Activated CD4-positive, alpha-beta T cell treated with anti-CD3 and anti-CD28 coated beads for 1 hour (primary cell): Measurements from ENCODE around the gene NOS1AP.
"Not testable (repeated sequence)": the region's sequence is repeated elsewhere in the genome, so short reads cannot be mapped to it uniquely, and the experiment has no call there.

ENCODE experiments used
- DNase-seq: peaks from one replicate; pipeline ENCODE4 v3.0.0-alpha.2; 2020

NOS1AP gene

GRCh38 chr1:162069334-162070093 lies at the start of gene NOS1AP:
TSS of gene NOS1AP (plus strand) at chr1:162069691. CDS start at chr1:162070178, 487 bp downstream.
- peak; percentile 65 for DNase-seq

DNA sequence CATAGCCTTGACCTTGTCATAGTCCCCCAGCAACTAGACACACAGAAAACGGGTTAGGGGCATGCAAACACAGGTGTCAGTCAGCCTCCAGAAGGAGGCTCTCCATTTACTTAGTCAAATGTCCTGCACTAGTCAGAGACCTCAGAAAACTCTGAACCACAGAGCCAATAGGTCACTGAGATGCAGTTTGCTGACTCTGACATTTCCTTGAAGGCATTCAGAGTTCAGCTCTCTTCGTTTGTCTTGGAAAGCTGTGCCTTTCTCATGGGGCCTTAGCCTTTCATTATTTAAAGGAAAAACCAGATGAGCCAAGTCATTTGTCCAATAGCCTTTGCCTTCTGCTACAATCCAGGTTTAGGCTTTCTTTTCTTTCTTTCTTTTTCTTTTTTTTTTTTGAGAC lies 49.3 kb upstream of the NOS1AP start:
- no peak for DNase-seq

DNA sequence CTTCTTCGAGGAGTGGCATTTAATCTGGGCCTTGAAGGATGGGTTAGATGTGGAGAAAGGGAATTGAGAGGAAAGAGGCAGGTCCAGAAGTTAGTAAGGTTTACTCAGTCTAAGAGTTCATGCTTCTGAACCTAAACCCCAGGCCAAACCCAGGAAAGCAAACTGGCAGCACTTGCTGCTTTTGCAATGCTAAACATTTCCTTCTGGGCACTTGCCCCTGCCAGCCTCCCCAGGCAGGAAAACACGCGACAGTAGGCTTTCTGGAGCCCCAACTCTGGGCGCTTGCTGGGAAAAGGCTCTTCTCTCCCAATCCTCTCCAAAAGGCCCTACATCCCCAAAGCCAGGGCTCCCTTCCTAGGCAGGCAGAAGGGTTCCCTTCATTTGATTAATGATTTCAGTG lies 48.4 kb upstream of the NOS1AP start:
- DNase-seq: no peak

DNA sequence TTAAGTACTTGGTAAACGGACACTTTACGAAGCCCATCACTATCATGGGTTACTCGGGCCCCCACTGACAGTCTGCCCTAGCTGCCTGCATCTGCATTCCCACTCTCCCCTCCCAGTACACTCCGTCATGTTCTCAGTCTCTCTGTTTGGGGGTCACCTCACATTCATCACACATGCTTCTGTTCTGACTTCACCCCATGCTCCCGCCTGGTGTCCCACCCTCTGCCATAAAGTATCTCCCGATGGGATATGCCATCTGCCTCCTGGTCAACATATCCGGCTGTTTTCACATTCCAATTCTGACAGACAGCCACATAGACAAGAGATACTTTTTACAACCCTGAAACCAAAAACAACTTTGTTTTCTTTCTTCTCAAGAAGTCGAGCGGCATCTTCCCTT lies 46.9 kb upstream of the NOS1AP start:
- no peak for DNase-seq

GRCh38 chr1:162023181-162023546 lies 46.3 kb upstream of the NOS1AP start:
- DNase-seq: no peak

DNA sequence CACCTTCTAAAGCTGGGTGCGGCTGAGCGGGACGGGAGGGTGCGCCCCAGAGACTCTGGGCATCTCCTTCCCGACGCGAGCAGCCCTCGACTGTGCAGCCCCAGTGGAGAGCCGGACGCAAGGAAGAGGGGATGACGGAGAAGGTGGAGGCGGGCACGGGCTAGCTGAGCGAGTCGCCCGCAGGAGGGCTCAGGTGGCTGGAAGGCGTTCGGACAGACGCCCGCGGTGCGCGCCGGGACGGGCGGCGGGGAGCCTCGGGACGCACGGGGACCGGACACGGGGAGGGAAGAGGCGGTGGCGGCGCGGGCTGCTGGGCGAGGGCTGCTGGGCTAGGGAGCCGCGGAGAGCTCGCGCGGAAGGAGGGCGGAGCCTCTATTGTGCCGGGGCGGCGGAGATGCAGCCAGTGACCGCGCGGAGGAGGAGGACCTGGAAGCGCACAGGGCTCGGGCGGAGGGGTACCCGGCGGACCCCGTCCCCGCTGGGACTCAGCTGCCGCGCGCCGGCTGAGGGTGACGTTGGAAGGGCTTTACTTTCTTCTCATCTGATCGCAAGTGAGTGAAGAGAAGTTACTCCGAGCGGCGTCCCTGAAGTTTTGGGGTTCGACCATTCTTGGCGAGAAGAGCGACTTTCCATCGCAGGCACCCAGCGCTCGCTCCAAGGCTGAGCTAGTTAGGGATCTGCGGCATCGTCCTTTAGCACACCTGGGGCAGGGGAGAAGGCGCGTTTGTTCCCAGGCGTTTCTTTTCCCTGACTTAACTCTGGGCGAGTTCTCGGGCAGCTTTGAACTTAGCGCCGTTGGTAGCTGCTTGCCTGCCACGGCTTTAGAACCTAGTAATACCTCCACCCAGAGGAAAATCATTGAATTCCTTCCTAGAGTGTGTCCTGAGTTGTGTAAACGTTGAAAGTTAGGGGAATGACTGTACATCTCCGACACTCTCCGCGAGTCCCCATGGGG lies 45.7 kb upstream of the NOS1AP start, which contains the start of gene OLFML2B:
Gene OLFML2B, minus strand, starts transcription at position 323 of the 955 bp plus-strand sequence. CDS start 439 bp downstream, outside the sequence.
- peak; percentile 23 for DNase-seq

DNA sequence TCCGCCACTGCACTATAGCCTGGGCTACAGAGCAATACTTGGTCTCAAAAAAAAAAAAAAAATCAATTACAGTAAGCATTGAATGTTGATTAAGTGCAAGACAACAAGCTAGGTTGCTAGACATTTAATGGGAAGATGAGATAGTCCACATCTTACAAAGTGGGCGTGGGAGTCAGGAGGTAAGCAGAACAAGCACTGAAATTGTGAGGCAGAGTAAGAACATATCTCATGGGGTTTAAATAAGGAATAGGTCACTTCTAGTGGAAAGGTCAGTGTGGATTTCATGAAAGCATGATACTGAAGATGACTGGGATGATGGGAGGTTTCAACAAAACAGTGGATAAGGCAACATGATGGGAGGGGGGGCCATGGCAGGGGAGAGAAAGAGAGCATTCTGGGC lies 44.0 kb upstream of the NOS1AP start:
- no peak for DNase-seq

DNA sequence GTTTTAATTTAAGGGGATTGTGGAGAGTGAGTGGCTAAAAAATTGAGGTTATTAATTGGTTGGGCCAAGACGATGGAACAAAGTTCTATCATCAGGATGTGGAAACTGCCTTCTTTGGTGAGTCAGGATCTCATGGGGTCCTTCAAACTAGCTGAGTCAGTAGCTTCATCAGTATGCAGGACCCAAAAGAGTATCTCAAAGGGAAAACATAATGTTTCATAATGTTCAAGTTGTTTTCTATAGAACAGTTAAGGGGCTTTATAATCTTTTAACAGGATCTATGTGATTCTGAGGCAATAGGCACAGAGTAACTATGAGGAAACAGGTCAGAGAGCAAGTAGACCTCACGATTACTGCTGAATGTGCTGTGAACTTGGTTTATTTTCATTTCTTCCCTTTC lies 42.6 kb upstream of the NOS1AP start:
- DNase-seq: no peak

GRCh38 chr1:162028726-162029125 lies 40.8 kb upstream of the NOS1AP start:
- DNase-seq: no peak

GRCh38 chr1:162029157-162029556 lies 40.3 kb upstream of the NOS1AP start:
- no peak for DNase-seq

GRCh38 chr1:162030759-162031280 lies 38.7 kb upstream of the NOS1AP start:
- no peak for DNase-seq

GRCh38 chr1:162033428-162033827 lies 36.1 kb upstream of the NOS1AP start:
- no peak for DNase-seq

DNA sequence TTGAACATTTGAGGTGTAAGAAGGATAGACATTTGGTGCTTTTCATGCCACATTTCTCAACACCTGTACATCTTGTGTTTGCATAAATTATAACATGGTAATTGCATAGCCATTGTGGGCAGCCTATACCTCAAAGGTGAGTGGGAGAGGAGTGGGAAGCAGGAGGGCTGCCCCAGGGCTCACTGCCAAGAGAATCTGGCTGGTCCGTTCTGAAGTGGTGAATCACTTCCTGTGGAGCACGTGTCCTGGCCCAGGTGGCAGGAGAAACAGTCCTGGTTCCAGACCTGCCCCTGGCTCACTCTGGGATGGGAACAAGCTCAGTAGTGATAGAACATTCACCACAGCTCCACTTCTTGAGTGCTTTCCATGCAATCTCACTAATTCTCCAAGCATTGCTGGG lies 34.2 kb upstream of the NOS1AP start:
- no peak for DNase-seq

DNA sequence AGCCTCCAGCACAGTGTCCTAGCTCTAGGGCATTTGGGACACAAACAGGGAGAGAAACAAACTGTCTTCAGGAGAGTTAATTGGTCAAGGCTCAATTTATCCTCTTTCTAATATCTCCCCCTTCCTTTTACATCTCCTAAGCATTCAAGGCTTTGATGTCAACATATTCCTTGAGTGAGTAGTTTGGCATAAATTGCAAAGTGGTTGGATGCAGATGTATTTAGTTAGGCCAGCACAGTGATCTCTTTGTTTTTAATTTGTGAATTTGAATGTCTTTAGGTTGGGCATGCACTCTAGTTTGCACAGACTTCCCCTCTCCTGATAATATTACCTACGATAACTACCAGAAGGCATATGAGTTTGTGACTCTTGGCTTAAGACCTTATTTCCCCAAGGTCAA lies 33.3 kb upstream of the NOS1AP start:
- DNase-seq: no peak

GRCh38 chr1:162038624-162039023 lies 30.9 kb upstream of the NOS1AP start:
- no peak for DNase-seq

GRCh38 chr1:162040001-162040400 lies 29.5 kb upstream of the NOS1AP start:
- DNase-seq: no peak

- no peak for DNase-seq
Measured at GRCh38 chr1:162040657-162041056, 28.8 kb upstream of the NOS1AP start.

DNA sequence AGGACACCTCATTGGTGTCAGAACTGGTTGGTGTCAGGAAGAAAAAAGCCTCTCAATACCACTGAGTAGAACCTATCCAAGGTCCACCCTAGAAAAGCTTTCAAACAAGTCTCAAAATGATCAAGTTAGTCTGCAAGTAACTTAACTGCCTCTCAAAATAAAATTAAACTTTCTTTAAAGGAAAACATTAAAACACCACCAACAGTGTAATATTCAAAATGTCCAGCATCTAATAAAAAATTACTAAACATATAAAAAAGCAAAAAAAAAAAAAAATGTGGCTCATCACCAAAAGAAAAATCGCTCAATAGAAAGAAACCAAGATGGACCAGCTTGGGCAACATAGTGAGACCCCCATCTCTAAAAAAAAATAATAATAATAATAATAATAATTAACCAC lies 27.1 kb upstream of the NOS1AP start:
- no peak for DNase-seq

DNA sequence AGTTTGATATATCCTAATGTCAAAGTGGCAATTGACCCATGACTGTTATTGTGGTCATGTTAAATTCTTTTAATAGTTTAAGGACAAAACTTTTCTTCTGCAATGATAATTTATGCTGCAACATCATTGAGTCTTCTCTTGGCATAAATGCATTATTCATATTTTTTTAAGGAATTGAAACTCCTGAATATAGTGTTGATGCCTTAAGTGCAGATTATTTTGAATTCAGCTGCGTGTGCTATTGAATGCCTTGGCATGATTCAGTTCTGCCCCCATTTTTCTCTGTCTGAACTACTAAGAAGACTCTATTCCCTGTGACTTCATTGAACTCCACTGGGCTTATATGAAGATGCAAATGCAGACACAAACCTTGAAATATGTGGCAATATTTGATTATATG lies 22.6 kb upstream of the NOS1AP start:
- DNase-seq: no peak

DNA sequence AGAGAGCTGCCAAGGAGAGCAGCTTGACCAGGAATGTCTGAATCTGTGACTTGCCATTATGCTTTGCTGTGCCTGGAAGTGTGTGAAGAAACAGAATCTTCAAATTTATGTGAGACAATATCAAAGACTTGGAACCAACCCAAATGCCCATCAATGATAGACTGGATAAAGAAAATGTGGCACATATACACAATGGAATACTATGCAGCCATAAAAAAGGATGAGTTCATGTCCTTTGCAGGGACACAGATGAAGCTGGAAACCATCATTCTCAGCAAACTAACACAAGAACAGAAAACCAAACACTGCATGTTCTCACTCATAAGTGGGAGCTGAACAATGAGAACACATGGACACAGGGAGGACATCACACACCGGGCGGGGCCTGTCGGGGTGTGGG lies 15.5 kb upstream of the NOS1AP start:
- not testable (repeated sequence) for DNase-seq

- no peak for DNase-seq
Measured at GRCh38 chr1:162055062-162055461, 14.4 kb upstream of the NOS1AP start.

DNA sequence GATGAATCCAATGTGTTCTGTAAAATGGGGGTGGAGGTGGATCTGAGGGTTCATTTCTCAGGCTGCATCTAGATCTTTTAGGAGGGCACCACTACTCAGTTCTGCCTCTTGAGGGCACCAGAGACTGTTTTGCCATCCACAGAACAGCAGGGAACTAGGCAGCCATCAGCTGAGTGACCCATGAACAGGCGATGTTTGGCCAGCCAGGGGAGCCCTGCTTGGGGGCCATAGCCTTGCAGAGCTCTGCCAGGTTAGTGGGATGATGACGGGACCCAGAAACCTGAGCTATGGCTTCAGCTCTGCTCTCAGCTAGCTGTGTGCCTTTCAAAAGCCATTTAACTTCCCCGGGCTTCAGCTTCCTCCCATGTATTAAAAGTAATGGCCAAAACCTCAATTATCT lies 13.4 kb upstream of the NOS1AP start:
- peak; percentile 22 for DNase-seq

GRCh38 chr1:162056579-162056978 lies 12.9 kb upstream of the NOS1AP start:
- no peak for DNase-seq

DNA sequence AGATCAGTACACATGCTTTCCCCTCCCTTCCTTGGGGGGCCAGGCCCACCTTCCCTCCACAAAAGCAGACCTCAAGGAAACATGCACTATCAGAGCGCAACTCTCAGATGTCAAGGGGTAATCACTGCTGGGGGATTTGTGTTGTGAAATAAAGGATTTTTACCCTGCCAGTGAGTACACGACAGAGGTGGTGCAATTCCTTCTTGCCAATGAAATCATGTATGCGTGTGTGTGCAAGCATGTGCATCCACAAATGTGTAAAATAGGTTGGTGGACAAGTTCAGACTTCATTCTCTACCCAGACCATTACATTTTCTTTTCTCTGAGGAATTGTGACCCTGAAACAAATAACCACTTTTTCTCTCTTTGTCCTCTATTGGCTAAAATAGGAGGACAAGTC lies 9.8 kb upstream of the NOS1AP start:
- no peak for DNase-seq
